H1 (cell line): ENCODE measurements around the gene NEURL1B. TPM values are rescaled to one million over a fixed set of nuclear protein-coding genes. Genes with fewer than 3 reads are reported as not detected.

Source experiments
- BACH1 ChIP-seq: IDR thresholded peaks from 2 replicates; pipeline ENCODE4 v1.6.1; 2012; ENCODE audit warnings: low read length, improper control_type of control experiment
- POLR2AphosphoS5 ChIP-seq: IDR thresholded peaks from 2 replicates; pipeline ENCODE4 v1.6.1; 2011; ENCODE audit warnings: low read depth, low read length
- TAF1 ChIP-seq: IDR thresholded peaks from 2 replicates; pipeline ENCODE4 v1.6.1; 2011; ENCODE audit warnings: mild to moderate bottlenecking, low read depth, low read length
- TBP ChIP-seq: IDR thresholded peaks from 2 replicates; pipeline ENCODE4 v1.6.1; 2011; ENCODE audit warnings: low read depth, low read length, improper control_type of control experiment
- YY1 ChIP-seq: IDR thresholded peaks from 2 replicates; pipeline ENCODE4 v1.6.1; 2011; ENCODE audit warnings: low read depth, mild to moderate bottlenecking, low read length
- polyA plus RNA-seq, 7 experiments: library from polyadenylated mRNA; depleted of rRNA in 3 of 7; stranded (reverse) in 5 of 7; unstranded in 2 of 7; fragments of >200 nt in 5 of 7; fragments of 200-250 nt in 2 of 7; gene quantifications; 1 replicate in 5 of 7; 2 replicates in 1 of 7; 4 replicates in 1 of 7; pipeline versions ENCODE4 v1.2.1 to v1.2.3, GENCODE V29; 2011 to 2013; ENCODE audit warnings: missing spikeins in 2 of 7, mixed read lengths in 2 of 7
- total RNA-seq: library from RNA; stranded (reverse); fragmentation: NEBNext Ultra II Directional; extraction: Animal tissue kit (Norgen Biotek cat#: 25700); gene quantifications from 2 replicates; pipeline ENCODE4 v1.2.1, GENCODE V29; 2021
- TF ChIP-seq, protein P1 (sequence below): fragments of 300-600 bp; sonication (generic); IDR thresholded peaks from 2 replicates; pipeline ENCODE4 v1.7.1; 2012; ENCODE audit warnings: low read length, moderate library complexity, mild to moderate bottlenecking, inconsistent platforms; ENCODE audit not compliant: insufficient replicate concordance

NEURL1B gene
- total and polyA plus RNA-seq, 2 of the 8 experiments (the other 6 are each of a cell fraction or from before 2014, with no cell fraction given), result 3.3 to 6.1 TPM

DNA sequence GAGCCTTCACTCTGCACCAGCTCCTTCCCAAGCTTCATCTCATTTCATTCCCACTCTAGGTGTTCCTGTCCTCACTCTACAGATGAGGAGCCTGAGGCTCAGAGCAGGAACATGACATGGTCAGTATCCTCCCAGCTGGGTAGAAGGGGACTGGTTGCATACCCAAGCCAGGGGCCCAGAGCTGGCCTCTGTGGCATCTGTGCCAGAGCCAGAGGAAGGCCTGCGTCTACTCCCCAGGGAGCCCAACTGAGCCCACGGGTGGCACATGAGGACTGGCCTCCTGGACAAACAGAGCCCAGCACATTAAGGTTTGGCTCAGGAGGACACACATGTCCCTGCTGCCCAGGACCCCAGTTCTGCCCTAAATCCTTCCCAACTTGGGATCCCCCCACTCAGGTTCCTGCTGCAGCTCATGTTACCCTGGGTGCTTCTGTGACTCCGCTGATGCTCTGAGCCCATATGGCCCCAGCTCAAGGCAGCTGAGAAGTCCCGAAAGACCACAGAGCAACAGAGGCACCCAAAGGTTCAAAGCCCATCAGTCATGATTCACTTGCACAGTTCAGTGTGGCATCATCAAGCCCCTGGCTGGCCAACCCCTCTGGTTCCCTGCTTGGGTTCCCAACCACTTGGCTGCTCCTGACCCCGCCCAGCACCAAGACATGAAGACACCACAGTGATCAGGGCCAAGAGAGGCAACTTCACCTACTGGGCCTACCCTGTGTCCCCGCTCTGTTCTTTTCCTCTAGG lies 8.5 kb upstream of the NEURL1B start (continued):
- TF ChIP-seq, protein P1, sequence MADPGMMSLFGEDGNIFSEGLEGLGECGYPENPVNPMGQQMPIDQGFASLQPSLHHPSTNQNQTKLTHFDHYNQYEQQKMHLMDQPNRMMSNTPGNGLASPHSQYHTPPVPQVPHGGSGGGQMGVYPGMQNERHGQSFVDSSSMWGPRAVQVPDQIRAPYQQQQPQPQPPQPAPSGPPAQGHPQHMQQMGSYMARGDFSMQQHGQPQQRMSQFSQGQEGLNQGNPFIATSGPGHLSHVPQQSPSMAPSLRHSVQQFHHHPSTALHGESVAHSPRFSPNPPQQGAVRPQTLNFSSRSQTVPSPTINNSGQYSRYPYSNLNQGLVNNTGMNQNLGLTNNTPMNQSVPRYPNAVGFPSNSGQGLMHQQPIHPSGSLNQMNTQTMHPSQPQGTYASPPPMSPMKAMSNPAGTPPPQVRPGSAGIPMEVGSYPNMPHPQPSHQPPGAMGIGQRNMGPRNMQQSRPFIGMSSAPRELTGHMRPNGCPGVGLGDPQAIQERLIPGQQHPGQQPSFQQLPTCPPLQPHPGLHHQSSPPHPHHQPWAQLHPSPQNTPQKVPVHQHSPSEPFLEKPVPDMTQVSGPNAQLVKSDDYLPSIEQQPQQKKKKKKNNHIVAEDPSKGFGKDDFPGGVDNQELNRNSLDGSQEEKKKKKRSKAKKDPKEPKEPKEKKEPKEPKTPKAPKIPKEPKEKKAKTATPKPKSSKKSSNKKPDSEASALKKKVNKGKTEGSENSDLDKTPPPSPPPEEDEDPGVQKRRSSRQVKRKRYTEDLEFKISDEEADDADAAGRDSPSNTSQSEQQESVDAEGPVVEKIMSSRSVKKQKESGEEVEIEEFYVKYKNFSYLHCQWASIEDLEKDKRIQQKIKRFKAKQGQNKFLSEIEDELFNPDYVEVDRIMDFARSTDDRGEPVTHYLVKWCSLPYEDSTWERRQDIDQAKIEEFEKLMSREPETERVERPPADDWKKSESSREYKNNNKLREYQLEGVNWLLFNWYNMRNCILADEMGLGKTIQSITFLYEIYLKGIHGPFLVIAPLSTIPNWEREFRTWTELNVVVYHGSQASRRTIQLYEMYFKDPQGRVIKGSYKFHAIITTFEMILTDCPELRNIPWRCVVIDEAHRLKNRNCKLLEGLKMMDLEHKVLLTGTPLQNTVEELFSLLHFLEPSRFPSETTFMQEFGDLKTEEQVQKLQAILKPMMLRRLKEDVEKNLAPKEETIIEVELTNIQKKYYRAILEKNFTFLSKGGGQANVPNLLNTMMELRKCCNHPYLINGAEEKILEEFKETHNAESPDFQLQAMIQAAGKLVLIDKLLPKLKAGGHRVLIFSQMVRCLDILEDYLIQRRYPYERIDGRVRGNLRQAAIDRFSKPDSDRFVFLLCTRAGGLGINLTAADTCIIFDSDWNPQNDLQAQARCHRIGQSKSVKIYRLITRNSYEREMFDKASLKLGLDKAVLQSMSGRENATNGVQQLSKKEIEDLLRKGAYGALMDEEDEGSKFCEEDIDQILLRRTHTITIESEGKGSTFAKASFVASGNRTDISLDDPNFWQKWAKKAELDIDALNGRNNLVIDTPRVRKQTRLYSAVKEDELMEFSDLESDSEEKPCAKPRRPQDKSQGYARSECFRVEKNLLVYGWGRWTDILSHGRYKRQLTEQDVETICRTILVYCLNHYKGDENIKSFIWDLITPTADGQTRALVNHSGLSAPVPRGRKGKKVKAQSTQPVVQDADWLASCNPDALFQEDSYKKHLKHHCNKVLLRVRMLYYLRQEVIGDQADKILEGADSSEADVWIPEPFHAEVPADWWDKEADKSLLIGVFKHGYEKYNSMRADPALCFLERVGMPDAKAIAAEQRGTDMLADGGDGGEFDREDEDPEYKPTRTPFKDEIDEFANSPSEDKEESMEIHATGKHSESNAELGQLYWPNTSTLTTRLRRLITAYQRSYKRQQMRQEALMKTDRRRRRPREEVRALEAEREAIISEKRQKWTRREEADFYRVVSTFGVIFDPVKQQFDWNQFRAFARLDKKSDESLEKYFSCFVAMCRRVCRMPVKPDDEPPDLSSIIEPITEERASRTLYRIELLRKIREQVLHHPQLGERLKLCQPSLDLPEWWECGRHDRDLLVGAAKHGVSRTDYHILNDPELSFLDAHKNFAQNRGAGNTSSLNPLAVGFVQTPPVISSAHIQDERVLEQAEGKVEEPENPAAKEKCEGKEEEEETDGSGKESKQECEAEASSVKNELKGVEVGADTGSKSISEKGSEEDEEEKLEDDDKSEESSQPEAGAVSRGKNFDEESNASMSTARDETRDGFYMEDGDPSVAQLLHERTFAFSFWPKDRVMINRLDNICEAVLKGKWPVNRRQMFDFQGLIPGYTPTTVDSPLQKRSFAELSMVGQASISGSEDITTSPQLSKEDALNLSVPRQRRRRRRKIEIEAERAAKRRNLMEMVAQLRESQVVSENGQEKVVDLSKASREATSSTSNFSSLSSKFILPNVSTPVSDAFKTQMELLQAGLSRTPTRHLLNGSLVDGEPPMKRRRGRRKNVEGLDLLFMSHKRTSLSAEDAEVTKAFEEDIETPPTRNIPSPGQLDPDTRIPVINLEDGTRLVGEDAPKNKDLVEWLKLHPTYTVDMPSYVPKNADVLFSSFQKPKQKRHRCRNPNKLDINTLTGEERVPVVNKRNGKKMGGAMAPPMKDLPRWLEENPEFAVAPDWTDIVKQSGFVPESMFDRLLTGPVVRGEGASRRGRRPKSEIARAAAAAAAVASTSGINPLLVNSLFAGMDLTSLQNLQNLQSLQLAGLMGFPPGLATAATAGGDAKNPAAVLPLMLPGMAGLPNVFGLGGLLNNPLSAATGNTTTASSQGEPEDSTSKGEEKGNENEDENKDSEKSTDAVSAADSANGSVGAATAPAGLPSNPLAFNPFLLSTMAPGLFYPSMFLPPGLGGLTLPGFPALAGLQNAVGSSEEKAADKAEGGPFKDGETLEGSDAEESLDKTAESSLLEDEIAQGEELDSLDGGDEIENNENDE, result no peak
- no peak for TF ChIP-seq TBP
- TF ChIP-seq YY1, result no peak
- TF ChIP-seq TAF1, result no peak
- no peak for TF ChIP-seq POLR2AphosphoS5
- no peak for TF ChIP-seq BACH1
